ENCODE data around the gene LMAN1L. TPM values are rescaled to one million over a fixed set of nuclear protein-coding genes. Genes with fewer than 3 reads are reported as not detected.

LMAN1L gene
- total RNA-seq, 1 experiment from 2014 or later, result not detected

DNA sequence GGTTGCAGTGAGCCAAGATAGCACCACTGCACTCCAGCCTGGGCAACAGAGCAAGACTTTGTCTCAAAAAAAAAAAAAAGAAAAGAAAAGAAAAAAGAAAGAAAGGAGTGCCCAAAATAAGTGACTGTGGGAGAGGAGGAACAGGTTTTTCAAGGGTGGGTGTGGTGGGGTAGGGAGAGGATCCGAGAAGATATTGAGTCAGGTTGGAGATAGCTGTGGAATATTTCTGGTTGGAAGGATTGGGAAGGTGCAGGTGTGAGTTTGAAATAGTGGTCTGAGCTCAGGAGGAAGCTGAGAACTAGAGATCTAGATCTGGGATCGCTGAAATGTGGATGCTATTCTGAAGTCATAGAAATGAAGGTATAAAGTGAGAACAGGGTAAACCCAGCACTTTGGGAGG lies 52.7 kb downstream of the LMAN1L start:
- Mint-ChIP-seq H3K27me3 (ENCODE audit: low read depth) (no peaks in the 10 kb centered on the region), H3K4me3 (no peak overlapping the region)
- CTCF ChIA-PET, result interaction anchor here (1.8 kb wide), 1 partner anchor 36 kb away, joined by 4 read pairs; no protein-coding TSS in a partner anchor

DNA sequence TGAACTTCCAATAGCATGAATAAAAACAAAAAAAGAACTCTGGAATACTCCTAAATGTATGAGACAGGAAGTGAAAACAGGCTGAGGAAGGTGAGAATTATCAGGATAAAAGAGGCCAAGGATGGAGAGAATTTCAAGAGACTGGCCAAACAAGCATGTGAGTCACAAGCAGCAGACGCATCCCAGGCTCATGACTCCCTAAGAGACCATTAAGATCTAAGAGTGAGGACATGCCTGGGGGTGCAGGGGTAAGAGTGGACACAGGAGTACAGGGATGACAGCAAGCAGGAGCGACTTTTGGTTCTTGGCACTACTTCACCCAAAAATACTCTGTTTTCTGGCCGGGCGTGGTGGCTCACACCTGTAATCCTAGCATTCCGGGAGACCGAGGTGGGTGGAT lies 53.5 kb downstream of the LMAN1L start:
- ChIA-PET CTCF (interaction anchor here (1.8 kb wide), 1 partner anchor 35 kb away, joined by 4 read pairs; no protein-coding TSS in a partner anchor), POLR2A (interaction anchor here (0.6 kb wide), 1 partner anchor 29 kb away, joined by 4 read pairs; no protein-coding TSS in a partner anchor)
- TF ChIP-seq ELF4 (CRISPR knock-in tag; IDR thresholded peaks at IDR 0.05; ENCODE audit: low read depth), result no peak
- TF ChIP-seq, protein P1, sequence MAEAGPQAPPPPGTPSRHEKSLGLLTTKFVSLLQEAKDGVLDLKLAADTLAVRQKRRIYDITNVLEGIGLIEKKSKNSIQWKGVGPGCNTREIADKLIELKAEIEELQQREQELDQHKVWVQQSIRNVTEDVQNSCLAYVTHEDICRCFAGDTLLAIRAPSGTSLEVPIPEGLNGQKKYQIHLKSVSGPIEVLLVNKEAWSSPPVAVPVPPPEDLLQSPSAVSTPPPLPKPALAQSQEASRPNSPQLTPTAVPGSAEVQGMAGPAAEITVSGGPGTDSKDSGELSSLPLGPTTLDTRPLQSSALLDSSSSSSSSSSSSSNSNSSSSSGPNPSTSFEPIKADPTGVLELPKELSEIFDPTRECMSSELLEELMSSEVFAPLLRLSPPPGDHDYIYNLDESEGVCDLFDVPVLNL (CRISPR knock-in tag; IDR thresholded peaks at IDR 0.05; ENCODE audit: borderline replicate concordance, low read depth), result no peak
- no peak for TF ChIP-seq ZNF396 (CRISPR knock-in tag; IDR thresholded peaks at IDR 0.05; ENCODE audit: borderline replicate concordance)
- TF ChIP-seq ZNF121 (CRISPR knock-in tag; IDR thresholded peaks at IDR 0.05), result no peak
- TF ChIP-seq ZNF232 (CRISPR knock-in tag; IDR thresholded peaks at IDR 0.05), result no peak
- TF ChIP-seq ZNF219 (CRISPR knock-in tag; IDR thresholded peaks at IDR 0.05; ENCODE audit: borderline replicate concordance), result no peak
- TF ChIP-seq NR1H2 (CRISPR knock-in tag; IDR thresholded peaks at IDR 0.05), result no peak
- TF ChIP-seq EMX1 (CRISPR knock-in tag; IDR thresholded peaks at IDR 0.05), result no peak
- TF ChIP-seq, protein P2, sequence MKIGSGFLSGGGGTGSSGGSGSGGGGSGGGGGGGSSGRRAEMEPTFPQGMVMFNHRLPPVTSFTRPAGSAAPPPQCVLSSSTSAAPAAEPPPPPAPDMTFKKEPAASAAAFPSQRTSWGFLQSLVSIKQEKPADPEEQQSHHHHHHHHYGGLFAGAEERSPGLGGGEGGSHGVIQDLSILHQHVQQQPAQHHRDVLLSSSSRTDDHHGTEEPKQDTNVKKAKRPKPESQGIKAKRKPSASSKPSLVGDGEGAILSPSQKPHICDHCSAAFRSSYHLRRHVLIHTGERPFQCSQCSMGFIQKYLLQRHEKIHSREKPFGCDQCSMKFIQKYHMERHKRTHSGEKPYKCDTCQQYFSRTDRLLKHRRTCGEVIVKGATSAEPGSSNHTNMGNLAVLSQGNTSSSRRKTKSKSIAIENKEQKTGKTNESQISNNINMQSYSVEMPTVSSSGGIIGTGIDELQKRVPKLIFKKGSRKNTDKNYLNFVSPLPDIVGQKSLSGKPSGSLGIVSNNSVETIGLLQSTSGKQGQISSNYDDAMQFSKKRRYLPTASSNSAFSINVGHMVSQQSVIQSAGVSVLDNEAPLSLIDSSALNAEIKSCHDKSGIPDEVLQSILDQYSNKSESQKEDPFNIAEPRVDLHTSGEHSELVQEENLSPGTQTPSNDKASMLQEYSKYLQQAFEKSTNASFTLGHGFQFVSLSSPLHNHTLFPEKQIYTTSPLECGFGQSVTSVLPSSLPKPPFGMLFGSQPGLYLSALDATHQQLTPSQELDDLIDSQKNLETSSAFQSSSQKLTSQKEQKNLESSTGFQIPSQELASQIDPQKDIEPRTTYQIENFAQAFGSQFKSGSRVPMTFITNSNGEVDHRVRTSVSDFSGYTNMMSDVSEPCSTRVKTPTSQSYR (CRISPR knock-in tag; IDR thresholded peaks at IDR 0.05), result no peak
- TF ChIP-seq ZNF138 (CRISPR knock-in tag; conservative IDR thresholded peaks at IDR 0.05), result no peak
- no peak for TF ChIP-seq HMGA2 (CRISPR knock-in tag; IDR thresholded peaks at IDR 0.05)

More for the DNA sequence above, 52.7 kb downstream of the LMAN1L start:
- no peak for DNase-seq (ENCODE audit: low spot score)
- peaks cover 6% of the 10 kb centered on the region for H3K9me3 Mint-ChIP-seq
- TF ChIP-seq HMGA2 (CRISPR knock-in tag; IDR thresholded peaks at IDR 0.05), result no peak
- TF ChIP-seq, protein P3, sequence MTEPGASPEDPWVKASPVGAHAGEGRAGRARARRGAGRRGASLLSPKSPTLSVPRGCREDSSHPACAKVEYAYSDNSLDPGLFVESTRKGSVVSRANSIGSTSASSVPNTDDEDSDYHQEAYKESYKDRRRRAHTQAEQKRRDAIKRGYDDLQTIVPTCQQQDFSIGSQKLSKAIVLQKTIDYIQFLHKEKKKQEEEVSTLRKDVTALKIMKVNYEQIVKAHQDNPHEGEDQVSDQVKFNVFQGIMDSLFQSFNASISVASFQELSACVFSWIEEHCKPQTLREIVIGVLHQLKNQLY (CRISPR knock-in tag; IDR thresholded peaks at IDR 0.05), result no peak
- TF ChIP-seq, protein P4, sequence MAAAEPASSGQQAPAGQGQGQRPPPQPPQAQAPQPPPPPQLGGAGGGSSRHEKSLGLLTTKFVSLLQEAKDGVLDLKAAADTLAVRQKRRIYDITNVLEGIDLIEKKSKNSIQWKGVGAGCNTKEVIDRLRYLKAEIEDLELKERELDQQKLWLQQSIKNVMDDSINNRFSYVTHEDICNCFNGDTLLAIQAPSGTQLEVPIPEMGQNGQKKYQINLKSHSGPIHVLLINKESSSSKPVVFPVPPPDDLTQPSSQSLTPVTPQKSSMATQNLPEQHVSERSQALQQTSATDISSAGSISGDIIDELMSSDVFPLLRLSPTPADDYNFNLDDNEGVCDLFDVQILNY (CRISPR knock-in tag; IDR thresholded peaks at IDR 0.05), result no peak
- TF ChIP-seq ZNF671 (CRISPR knock-in tag; IDR thresholded peaks at IDR 0.05), result no peak
- no peak for TF ChIP-seq ESRRA (CRISPR knock-in tag; IDR thresholded peaks at IDR 0.05; ENCODE audit: borderline replicate concordance)
- TF ChIP-seq RELA (CRISPR knock-in tag; IDR thresholded peaks at IDR 0.05; ENCODE audit: borderline replicate concordance), result no peak
- no peak for TF ChIP-seq STAT6 (CRISPR knock-in tag; conservative IDR thresholded peaks at IDR 0.05; ENCODE audit: low read depth)
- TF ChIP-seq, protein P5, sequence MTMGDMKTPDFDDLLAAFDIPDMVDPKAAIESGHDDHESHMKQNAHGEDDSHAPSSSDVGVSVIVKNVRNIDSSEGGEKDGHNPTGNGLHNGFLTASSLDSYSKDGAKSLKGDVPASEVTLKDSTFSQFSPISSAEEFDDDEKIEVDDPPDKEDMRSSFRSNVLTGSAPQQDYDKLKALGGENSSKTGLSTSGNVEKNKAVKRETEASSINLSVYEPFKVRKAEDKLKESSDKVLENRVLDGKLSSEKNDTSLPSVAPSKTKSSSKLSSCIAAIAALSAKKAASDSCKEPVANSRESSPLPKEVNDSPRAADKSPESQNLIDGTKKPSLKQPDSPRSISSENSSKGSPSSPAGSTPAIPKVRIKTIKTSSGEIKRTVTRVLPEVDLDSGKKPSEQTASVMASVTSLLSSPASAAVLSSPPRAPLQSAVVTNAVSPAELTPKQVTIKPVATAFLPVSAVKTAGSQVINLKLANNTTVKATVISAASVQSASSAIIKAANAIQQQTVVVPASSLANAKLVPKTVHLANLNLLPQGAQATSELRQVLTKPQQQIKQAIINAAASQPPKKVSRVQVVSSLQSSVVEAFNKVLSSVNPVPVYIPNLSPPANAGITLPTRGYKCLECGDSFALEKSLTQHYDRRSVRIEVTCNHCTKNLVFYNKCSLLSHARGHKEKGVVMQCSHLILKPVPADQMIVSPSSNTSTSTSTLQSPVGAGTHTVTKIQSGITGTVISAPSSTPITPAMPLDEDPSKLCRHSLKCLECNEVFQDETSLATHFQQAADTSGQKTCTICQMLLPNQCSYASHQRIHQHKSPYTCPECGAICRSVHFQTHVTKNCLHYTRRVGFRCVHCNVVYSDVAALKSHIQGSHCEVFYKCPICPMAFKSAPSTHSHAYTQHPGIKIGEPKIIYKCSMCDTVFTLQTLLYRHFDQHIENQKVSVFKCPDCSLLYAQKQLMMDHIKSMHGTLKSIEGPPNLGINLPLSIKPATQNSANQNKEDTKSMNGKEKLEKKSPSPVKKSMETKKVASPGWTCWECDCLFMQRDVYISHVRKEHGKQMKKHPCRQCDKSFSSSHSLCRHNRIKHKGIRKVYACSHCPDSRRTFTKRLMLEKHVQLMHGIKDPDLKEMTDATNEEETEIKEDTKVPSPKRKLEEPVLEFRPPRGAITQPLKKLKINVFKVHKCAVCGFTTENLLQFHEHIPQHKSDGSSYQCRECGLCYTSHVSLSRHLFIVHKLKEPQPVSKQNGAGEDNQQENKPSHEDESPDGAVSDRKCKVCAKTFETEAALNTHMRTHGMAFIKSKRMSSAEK (CRISPR knock-in tag; IDR thresholded peaks at IDR 0.05; ENCODE audit: borderline replicate concordance), result no peak
- TF ChIP-seq GTF2I (CRISPR knock-in tag; conservative IDR thresholded peaks at IDR 0.05), result no peak
- TF ChIP-seq NR1H2 (CRISPR knock-in tag; IDR thresholded peaks at IDR 0.05), result no peak
- peaks cover 17% of the 10 kb centered on the region for H3K4me1 Mint-ChIP-seq
- peaks cover 18% of the 10 kb centered on the region for H3K36me3 Mint-ChIP-seq
- ATAC-seq, result no peak
- POLR2A ChIA-PET, result interaction anchor here (0.7 kb wide), 1 partner anchor 16 kb away, joined by 4 read pairs; no protein-coding TSS in a partner anchor
- no peak overlapping the region; the same call in 1 of the 2 replicates for H3K27ac Mint-ChIP-seq

More for the DNA sequence above, 53.5 kb downstream of the LMAN1L start:
- H3K27me3 Mint-ChIP-seq (ENCODE audit: low read depth), result no peaks in the 10 kb centered on the region
- peaks cover 6% of the 10 kb centered on the region for H3K9me3 Mint-ChIP-seq
- H3K4me3 Mint-ChIP-seq, result no peak overlapping the region
- DNase-seq (ENCODE audit: low spot score) (no peak), ATAC-seq (no peak)
- peaks cover 18% of the 10 kb centered on the region for H3K36me3 Mint-ChIP-seq
- H3K4me1 Mint-ChIP-seq, result peaks cover 25% of the 10 kb centered on the region
- H3K27ac Mint-ChIP-seq, result no peak overlapping the region
